HG03575 (cell line): Measurements from ENCODE around the gene PTGDR2.

Experiments used
- ATAC-seq: cut with Tn5 transposase; IDR thresholded peaks from one replicate; pipeline ENCODE4 v1.9.1; 2021; ENCODE audit not compliant: unreplicated experiment, insufficient number of reproducible peaks, low FRiP score; ENCODE audit errors: extremely low read depth

PTGDR2 gene

GRCh38 chr11:60855726-60856633 lies at the start of gene PTGDR2:
PTGDR2 (minus strand) TSS chr11:60855950; CDS start chr11:60853722, 2,228 bp downstream.
- ATAC-seq = no peak

DNA sequence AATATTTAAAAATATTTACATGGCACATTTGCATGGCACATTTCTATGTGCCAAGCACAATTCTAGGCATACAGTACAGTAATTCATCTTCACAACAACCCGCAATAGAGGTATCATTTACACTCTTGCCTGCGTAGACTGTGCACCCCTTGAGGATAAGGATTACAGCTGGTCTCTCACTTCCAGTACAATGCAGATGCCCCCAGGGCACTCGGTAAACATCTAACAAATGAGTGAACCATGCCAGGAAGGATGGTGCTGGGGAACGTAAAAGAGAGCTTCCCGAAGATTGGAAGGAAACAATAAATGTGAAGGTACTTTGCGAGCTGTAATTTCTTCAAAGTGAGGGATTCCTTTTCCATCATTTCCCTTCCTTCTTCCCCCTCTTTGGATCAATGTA lies 49.3 kb upstream of the PTGDR2 start:
- no peak for ATAC-seq

- no peak for ATAC-seq
Observed at GRCh38 chr11:60902625-60903024, 46.9 kb upstream of the PTGDR2 start.

GRCh38 chr11:60900673-60901404 lies 45.1 kb upstream of the PTGDR2 start:
- ATAC-seq = no peak

DNA sequence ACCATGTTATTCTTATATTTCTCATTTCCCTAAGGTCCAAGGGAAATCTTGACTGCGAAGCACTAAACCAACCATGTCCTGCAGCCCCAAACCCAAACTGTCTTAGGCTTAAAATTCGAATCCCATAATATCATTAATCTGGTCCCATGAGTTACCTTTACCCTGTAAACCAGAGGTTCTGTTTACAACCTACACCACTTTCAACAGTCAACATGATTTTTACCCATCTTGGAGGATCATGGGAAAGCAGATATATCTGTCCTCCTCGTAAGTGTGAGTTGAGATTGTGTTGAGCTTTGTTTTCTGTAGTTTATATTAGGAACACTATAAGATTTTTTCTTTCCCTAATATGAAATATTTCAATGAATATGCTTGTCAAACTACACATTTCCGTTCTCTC lies 44.2 kb upstream of the PTGDR2 start:
- ATAC-seq = no peak

- ATAC-seq = no peak
Observed at GRCh38 chr11:60899046-60899936, 43.5 kb upstream of the PTGDR2 start.

- no peak for ATAC-seq
Observed at GRCh38 chr11:60897496-60897895, 41.7 kb upstream of the PTGDR2 start.

GRCh38 chr11:60895687-60896086 lies 39.9 kb upstream of the PTGDR2 start:
- no peak for ATAC-seq

DNA sequence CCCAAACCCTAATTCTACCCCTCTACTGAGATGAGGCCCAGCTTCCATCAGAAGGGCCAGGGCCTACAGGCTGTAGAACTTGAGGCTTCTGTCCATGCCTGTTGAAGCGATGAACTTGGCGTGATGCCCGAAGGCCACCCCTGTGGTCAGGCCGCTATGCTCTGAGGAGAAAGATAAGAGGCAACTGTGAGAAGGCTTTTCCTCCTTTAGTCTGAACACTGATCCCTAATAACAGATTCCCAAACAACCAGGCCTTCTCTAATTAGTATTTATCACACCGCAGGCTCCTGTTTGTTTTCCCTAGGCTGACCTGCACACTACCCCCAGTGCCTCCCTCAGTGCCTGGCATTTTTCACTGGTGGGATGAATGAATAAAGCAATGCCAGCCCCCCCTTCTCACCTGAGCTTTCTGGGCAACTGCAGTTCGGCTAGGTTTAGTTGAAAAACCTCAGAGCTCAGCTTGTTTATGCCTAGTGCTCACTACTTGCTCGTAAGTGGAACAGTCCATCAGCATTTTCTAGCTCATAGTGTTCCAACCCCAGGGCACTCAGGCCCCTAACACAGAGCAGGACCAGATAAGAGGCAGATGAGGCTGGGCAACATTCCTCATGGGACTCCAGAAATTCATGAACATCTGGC lies 35.5 kb upstream of the PTGDR2 start:
- no peak for ATAC-seq

DNA sequence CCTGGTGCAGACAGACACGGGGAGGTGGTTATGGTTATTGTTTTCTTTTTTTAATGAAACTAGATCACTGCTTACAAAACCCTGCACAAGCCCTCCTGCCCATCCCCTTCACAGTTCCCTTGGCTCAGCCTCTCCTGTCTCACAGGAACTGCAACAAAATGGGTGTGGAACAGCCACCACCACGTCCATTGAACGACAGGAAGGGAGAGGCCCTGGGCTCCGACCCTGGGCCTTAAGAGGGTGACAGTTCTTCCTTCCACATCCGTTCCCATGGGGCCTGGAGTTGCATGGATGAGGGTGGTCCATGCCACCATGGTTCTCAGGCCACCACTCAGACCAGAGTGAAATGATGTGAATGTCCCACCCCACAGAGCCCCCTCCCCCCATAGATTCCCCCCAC lies 34.9 kb upstream of the PTGDR2 start:
- ATAC-seq = no peak

GRCh38 chr11:60889869-60890311 lies 34.1 kb upstream of the PTGDR2 start:
- no peak for ATAC-seq

DNA sequence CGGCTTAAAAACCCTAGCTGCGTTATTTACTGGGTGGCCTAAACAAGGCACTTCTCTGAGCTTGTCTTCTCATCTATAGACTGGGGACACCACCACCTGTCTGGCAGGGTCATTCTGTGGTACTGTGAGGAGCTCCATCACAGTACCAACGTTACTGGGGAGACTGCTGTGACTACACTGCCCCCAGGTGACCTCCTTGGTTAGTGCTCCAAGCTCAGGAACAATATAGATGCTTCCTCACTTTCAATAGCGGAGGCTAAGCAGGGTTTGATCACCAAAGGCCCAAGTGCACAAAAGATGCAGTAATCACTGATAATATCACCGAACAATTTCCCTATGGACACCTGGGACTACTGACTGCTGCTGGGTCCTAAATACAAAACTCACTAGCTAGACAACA lies 31.8 kb upstream of the PTGDR2 start:
- no peak for ATAC-seq

GRCh38 chr11:60880643-60881282 lies 25.0 kb upstream of the PTGDR2 start:
- ATAC-seq = no peak

GRCh38 chr11:60879971-60880588 lies 24.3 kb upstream of the PTGDR2 start:
- ATAC-seq = no peak

DNA sequence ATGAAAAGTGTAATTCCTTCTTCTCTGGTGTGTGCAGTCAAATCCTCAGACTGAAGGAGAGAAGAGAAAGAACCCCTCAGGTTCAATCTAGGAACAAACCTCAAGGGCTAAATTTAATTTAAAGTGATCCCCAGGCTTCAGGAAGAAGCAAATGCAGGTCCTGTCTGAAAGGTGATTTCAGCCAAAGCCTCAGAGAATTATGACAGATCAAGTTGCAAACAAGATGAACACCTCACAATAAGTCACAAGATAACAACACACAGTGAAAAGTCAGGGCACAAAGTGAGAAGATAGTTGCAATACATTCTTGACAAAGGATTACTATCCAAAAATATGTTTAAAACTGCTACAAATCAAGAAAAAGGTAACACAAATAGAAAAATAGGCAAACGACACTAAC lies 23.4 kb upstream of the PTGDR2 start:
- ATAC-seq = no peak

- ATAC-seq = no peak
Observed at GRCh38 chr11:60878245-60879101, 22.7 kb upstream of the PTGDR2 start.

GRCh38 chr11:60876168-60876485 lies 20.4 kb upstream of the PTGDR2 start:
- ATAC-seq = no peak
